ENCODE measurements around the gene FPR2. TPM values are rescaled to one million over a fixed set of nuclear protein-coding genes. Genes with fewer than 3 reads are reported as not detected.

FPR2 gene
- total and polyA plus RNA-seq, 4 donors = 0.79 to 234 (median 28.8) TPM

GRCh38 chr19:51746731-51747130, 14.2 kb upstream of the FPR2 start:
- WGBS, 2 donors = 75 to 89% methylated on average over 7 of the region's 7 CpGs
- ATAC-seq (ENCODE audit: insufficient read depth, low FRiP score) (no peak), DNase-seq (no peak)
- TF ChIP-seq, protein P1, sequence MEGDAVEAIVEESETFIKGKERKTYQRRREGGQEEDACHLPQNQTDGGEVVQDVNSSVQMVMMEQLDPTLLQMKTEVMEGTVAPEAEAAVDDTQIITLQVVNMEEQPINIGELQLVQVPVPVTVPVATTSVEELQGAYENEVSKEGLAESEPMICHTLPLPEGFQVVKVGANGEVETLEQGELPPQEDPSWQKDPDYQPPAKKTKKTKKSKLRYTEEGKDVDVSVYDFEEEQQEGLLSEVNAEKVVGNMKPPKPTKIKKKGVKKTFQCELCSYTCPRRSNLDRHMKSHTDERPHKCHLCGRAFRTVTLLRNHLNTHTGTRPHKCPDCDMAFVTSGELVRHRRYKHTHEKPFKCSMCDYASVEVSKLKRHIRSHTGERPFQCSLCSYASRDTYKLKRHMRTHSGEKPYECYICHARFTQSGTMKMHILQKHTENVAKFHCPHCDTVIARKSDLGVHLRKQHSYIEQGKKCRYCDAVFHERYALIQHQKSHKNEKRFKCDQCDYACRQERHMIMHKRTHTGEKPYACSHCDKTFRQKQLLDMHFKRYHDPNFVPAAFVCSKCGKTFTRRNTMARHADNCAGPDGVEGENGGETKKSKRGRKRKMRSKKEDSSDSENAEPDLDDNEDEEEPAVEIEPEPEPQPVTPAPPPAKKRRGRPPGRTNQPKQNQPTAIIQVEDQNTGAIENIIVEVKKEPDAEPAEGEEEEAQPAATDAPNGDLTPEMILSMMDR (IDR thresholded peaks at IDR 0.05; ENCODE audit: control extremely low read depth, extremely low read depth) = no peak
- H3K27ac ChIP-seq (ENCODE audit: low read depth in 1 of 2, low read length in 1 of 2) = no peak overlapping the region
- no peaks in the 10 kb centered on the region for H3K27me3 ChIP-seq (ENCODE audit: control insufficient read depth in 3 of 3, insufficient read depth in 3 of 3, low read length in 2 of 3)
- no peaks in the 10 kb centered on the region for H3K36me3 ChIP-seq (ENCODE audit: control insufficient read depth in 4 of 4, insufficient read depth in 4 of 4, low read length in 4 of 4)
- H3K4me1 ChIP-seq (ENCODE audit: control insufficient read depth in 5 of 5, insufficient read depth in 5 of 5, low read length in 5 of 5) = no peaks in the 10 kb centered on the region
- peaks cover 0 to 1% (median 0%) of the 10 kb centered on the region in 4 donors for H3K9me3 ChIP-seq (ENCODE audit: control insufficient read depth in 4 of 4, insufficient read depth in 3 of 4, low read length in 3 of 4)
- no peak overlapping the region for H3K4me3 ChIP-seq
- H3K9ac ChIP-seq (ENCODE audit: insufficient read depth in 1 of 2, low read length in 2 of 2) = no peak overlapping the region

DNA sequence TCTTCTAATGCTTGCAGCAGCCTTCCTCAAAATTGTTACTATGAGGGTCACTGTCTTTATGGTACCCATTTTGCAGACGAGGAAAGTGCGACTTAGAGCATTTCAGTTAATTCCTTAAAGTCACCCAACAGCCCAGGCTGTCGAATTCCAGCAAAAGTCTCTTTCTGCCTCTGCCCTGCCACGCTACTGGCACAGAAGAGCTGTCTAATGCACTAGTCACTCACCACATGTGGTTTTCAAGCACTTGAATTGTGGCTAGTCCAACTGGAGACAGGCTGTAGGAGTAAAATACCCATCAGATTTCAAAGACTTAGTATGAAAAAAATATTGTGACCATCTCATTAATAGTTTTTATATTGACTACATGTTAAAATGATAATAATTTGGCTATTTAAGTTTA, 11.0 kb upstream of the FPR2 start:
- TF ChIP-seq, protein P1 (IDR thresholded peaks at IDR 0.05; ENCODE audit: control extremely low read depth, extremely low read depth) = no peak
- Histone ChIP-seq H3K27ac (ENCODE audit: low read depth in 1 of 2, low read length in 1 of 2) (no peak overlapping the region), H3K9me3 (ENCODE audit: control insufficient read depth in 4 of 4, insufficient read depth in 3 of 4, low read length in 3 of 4) (peaks cover 0 to 1% (median 0%) of the 10 kb centered on the region in 4 donors), H3K27me3 (ENCODE audit: control insufficient read depth in 3 of 3, insufficient read depth in 3 of 3, low read length in 2 of 3) (peaks cover 0 to 2% (median 0%) of the 10 kb centered on the region in 3 donors), H3K4me3 (no peak overlapping the region), H3K9ac (ENCODE audit: insufficient read depth in 1 of 2, low read length in 2 of 2) (no peak overlapping the region), H3K4me1 (ENCODE audit: control insufficient read depth in 5 of 5, insufficient read depth in 5 of 5, low read length in 5 of 5) (no peaks in the 10 kb centered on the region), H3K36me3 (ENCODE audit: control insufficient read depth in 4 of 4, insufficient read depth in 4 of 4, low read length in 4 of 4) (no peaks in the 10 kb centered on the region)
- WGBS, 2 donors = 77 to 92% methylated on average over 4 of the region's 4 CpGs
- DNase-seq = no peak
- ATAC-seq (ENCODE audit: insufficient read depth, low FRiP score) = no peak

DNA sequence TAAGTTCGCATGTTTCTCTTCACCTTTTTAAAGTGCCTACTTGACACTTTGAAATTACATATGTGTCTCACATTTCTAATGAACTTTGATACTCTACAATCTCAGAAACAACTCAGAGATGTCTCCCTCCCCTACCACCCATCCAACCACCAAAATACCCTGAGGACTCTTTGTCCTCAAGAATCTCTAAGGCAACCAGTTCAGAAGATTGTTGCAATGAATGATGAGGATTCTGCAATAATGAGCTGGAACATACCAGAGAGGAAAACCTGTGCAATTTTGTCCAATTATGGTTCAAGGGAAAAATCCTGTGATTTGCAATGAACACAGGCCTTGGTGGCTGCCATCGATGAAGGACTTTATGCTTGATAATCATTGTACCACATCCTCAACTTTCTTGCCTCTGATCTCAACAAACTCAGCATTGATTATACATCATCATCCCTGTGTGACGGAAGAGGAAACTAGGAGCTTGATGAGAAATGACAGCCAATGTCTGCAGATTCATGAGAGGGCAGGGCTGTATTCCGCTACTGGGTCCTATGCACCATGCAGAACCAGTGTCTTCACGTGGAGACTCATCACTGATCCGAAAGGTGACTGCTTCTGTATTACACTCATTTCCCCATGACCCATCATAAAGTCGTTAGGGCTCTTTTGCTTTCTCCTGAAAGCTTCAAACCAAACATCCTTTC, 10.4 kb upstream of the FPR2 start:
- DNase-seq (no peak), ATAC-seq (ENCODE audit: insufficient read depth, low FRiP score) (no peak)
- no peak overlapping the region for H3K4me3 ChIP-seq
- TF ChIP-seq, protein P1 (IDR thresholded peaks at IDR 0.05; ENCODE audit: control extremely low read depth, extremely low read depth) = no peak
- H3K4me1 ChIP-seq (ENCODE audit: control insufficient read depth in 5 of 5, insufficient read depth in 5 of 5, low read length in 5 of 5) = no peaks in the 10 kb centered on the region
- H3K9ac ChIP-seq (ENCODE audit: insufficient read depth in 1 of 2, low read length in 2 of 2) = no peak overlapping the region
- peaks cover 0 to 1% (median 0%) of the 10 kb centered on the region in 4 donors for H3K9me3 ChIP-seq (ENCODE audit: control insufficient read depth in 4 of 4, insufficient read depth in 3 of 4, low read length in 3 of 4)
- no peaks in the 10 kb centered on the region for H3K36me3 ChIP-seq (ENCODE audit: control insufficient read depth in 4 of 4, insufficient read depth in 4 of 4, low read length in 4 of 4)
- 71 to 75% methylated on average over 7 of the region's 7 CpGs for WGBS, 2 donors
- no peak overlapping the region for H3K27ac ChIP-seq (ENCODE audit: low read depth in 1 of 2, low read length in 1 of 2)
- H3K27me3 ChIP-seq (ENCODE audit: control insufficient read depth in 3 of 3, insufficient read depth in 3 of 3, low read length in 2 of 3) = peaks cover 0 to 2% (median under 1%) of the 10 kb centered on the region in 3 donors
